Epithelial cell of proximal tubule (primary cell): ENCODE results near the gene ACBD3. TPM values are rescaled to one million over a fixed set of nuclear protein-coding genes. Genes with fewer than 3 reads are reported as not detected.

Experiments
- DNase-seq: peaks from one replicate; pipeline ENCODE4 v3.0.0-alpha.2; 2011; ENCODE audit warnings: low read depth
- H3K4me3 ChIP-seq: 2 replicates; pipeline ENCODE4 v1.5.1; 2011; ENCODE audit warnings: low read depth, mild to moderate bottlenecking, low read length
- CTCF ChIP-seq: conservative IDR thresholded peaks from 2 replicates; pipeline ENCODE4 v1.5.1; 2012; ENCODE audit warnings: low read depth, mild to moderate bottlenecking, low read length
- total RNA-seq: library from RNA; depleted of rRNA; stranded (reverse); fragments of >200 nt; gene quantifications from 2 replicates; pipeline ENCODE4 v1.2.3, GENCODE V29; 2015

The ACBD3 gene
- total RNA-seq, 1 donor from 2014 or later = 34.8 TPM

- TF ChIP-seq CTCF = no peak
- DNase-seq = no peak
- no peak overlapping the region for H3K4me3 ChIP-seq
These were observed 69.9 kb downstream of the ACBD3 start for GRCh38 chr1:226116673-226117072.

GRCh38 chr1:226112626-226113025 lies 73.9 kb downstream of the ACBD3 start:
- H3K4me3 ChIP-seq = no peak overlapping the region
- DNase-seq = no peak
- no peak for TF ChIP-seq CTCF

DNA sequence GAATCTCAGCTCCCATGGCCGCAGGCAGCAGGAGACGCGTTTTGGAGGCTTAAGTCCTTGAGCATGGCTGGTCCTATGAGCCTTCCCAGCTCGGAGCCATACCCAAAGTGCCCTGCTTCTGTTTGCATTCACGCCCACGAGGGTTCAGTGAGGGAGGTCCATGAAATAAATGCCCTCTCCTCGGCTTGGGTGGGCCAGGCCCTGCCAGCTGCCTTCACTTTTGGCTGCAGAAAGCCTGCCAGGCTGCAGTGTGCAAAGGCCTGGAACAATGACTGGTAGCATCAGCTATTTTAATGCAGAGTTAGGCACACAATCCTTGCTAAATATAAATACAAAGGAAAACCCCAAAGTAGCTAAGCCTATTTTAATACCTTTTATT lies 74.7 kb downstream of the ACBD3 start:
- no peak for TF ChIP-seq CTCF
- H3K4me3 ChIP-seq = no peak overlapping the region
- no peak for DNase-seq

DNA sequence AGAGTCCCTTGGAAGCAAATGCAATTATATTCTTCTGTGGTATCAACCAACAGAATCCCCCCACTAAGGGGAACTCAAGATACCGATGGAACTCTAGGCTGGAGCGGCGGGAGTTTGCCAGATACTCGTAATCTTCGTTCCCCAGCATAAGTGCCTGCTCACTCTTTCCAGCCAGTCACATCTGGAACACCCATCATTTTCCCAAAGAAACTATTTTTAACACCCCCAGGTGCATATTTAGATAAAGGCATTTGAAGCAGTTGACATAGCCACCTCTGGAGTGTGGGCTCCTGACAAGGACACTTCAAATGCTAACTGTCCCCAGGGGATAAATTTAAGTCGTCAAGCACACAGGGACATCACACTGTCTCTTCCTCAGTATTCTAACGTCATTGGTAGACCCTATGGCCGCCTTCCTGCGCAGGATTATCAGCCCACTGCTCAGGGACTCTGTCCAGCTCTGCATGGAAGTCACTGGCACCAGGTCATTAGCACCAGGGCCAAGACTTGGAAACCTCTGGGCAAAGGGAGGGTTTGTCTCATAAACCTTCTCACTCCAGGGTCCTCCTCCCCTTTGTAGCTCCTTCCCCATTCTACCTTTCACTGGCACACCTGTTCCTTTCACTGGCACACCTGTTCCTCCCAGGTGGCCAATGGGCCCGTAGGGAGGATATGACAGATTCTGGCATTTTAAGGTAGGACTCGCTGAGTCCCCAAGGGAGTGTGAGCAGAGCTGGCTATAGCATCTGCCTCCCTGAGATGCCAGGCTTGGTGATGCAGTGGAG lies 75.3 kb downstream of the ACBD3 start:
- TF ChIP-seq CTCF = no peak
- peak overlapping the region; percentile 67 for H3K4me3 ChIP-seq
- DNase-seq = no peak

DNA sequence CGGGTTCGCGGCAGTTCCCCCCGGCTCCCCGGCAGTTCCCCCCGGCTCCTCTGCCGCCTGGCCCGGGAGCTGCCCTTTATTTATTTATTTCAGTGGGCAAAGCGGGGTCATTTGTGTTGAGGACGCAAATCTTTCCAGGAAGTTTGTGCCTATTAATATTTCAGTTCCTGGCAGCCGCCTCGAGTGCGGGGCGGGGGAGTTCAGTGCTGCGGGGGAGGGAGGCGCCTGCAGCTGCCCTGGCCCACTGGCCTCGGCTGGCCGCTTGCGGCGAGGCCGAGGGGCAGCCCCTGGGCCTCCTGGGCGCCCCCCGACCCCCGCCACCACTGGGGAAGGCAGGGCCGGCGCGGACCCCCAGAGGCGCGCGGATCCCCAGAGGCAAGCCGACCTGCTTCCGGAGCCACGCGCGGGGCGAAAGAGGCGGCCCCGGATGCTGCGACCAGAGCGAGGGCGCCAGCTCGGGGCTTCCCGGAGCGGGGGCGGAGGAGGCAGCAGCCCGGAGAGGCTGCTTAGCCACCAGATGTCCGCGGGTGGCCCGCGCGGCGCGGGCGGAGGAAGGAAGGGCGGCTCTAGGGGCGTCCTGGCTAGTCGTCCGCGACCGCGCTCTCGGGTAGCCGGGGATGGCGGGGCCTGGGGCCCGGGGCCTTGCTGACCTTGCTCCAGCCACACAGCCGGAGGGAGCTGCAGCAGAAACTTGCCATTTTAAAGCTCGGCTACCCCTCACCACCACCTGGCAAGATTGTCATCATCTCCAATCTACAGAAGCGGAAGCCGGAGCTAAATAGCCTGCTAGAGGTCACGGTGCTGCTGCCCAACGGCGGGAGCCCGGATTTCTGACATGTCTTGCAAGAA lies 76.1 kb downstream of the ACBD3 start:
- no peak for DNase-seq
- TF ChIP-seq CTCF = no peak
- H3K4me3 ChIP-seq = peak overlapping the region; percentile 67

DNA sequence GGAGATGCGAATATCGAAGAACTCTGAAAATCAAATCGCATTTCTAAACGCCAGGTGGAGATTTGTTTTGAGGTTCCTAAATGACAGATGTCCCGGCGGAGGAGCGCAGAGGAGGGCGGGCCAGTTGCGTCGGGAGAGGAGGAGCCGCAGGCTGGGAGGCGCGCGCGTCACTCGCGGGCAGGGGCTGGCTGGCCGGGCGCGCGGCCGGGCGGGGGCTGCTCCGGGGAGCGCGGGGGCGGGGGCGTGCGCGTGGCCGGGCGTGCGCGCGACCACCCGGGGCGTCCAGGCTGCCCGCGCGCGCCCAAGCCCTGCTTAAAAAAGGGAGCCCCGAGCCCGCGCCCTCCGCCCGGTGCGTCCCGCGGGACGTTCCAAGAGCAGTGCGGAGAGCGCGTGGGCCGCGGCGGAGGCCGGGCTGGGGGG lies 76.7 kb downstream of the ACBD3 start:
- no peak for TF ChIP-seq CTCF
- DNase-seq = no peak

More for the DNA sequence above, 76.7 kb downstream of the ACBD3 start:
- peak overlapping the region; percentile 67 for H3K4me3 ChIP-seq
